Astrocyte (in vitro differentiated cells and primary cell): ENCODE results near the gene CHAF1B.

ENCODE experiments used
- EZH2 ChIP-seq: IDR thresholded peaks from 2 replicates; pipeline ENCODE4 v1.6.1; 2012; ENCODE audit warnings: mild to moderate bottlenecking, low read length, inconsistent platforms; ENCODE audit not compliant: insufficient read depth
- TF ChIP-seq, protein P1 (sequence below): IDR thresholded peaks from 2 replicates; pipeline ENCODE4 v1.5.1; 2011; ENCODE audit warnings: low read depth, mild to moderate bottlenecking, inconsistent platforms, low read length, moderate library complexity; ENCODE audit not compliant: insufficient read depth

DNA sequence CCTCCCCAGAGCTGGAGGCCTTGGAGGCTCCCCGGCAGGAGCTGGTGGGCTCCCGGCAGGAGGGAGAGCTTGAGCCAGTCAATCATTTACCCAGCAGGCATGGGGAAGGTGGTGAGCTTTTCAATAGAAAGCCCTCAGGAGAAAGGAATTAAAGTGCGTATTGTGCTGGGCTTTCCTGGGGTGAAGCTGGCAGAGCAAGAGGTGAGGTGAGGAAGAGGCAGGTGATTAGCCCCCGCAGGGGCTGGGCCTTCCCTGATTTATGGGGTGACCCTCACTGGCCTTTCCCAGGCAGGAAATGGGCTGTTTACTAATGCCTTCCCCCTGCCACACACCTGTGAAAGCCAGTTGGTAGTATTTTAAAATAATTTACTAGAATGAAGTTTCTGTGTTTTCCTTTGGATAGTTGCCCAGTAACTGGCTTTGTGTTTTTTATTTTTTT, 68.9 kb downstream of the CHAF1B start:
- TF ChIP-seq EZH2, result no peak
- TF ChIP-seq, protein P1, sequence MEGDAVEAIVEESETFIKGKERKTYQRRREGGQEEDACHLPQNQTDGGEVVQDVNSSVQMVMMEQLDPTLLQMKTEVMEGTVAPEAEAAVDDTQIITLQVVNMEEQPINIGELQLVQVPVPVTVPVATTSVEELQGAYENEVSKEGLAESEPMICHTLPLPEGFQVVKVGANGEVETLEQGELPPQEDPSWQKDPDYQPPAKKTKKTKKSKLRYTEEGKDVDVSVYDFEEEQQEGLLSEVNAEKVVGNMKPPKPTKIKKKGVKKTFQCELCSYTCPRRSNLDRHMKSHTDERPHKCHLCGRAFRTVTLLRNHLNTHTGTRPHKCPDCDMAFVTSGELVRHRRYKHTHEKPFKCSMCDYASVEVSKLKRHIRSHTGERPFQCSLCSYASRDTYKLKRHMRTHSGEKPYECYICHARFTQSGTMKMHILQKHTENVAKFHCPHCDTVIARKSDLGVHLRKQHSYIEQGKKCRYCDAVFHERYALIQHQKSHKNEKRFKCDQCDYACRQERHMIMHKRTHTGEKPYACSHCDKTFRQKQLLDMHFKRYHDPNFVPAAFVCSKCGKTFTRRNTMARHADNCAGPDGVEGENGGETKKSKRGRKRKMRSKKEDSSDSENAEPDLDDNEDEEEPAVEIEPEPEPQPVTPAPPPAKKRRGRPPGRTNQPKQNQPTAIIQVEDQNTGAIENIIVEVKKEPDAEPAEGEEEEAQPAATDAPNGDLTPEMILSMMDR, result no peak
